Spleen (tissue), 11 donors: ENCODE measurements around the gene RAB35. TPM values are rescaled to one million over a fixed set of nuclear protein-coding genes. Genes with fewer than 3 reads are reported as not detected.

ENCODE experiments used
- DNase-seq: peaks from one replicate; pipeline ENCODE4 v3.0.0-alpha.2; 2020
- H3K27ac ChIP-seq, 8 donors: fragments of 200-600 bp; sonication (generic) in 7 of 8; 1 replicate in 4 of 8; 2 replicates in 4 of 8; pipeline versions ENCODE4 v1.5.0 to v1.8.0; 2016 to 2021; ENCODE audit warnings: inconsistent platforms in 4 of 8, mild to moderate bottlenecking in 4 of 8, moderate library complexity in 1 of 8
- H3K27me3 ChIP-seq, 7 donors: fragments of 200-600 bp; sonication (generic) in 6 of 7; replicated peaks in 1 of 7; 1 replicate in 4 of 7; 2 replicates in 3 of 7; pipeline versions ENCODE4 v1.5.0 to v1.8.0; 2016 to 2021; ENCODE audit warnings: inconsistent platforms in 3 of 7, mild to moderate bottlenecking in 1 of 7
- H3K36me3 ChIP-seq, 6 donors: fragments of 200-600 bp; sonication (generic) in 5 of 6; 1 replicate in 4 of 6; 2 replicates in 2 of 6; pipeline versions ENCODE4 v1.5.0 to v1.8.0; 2016 to 2021; ENCODE audit warnings: inconsistent platforms in 2 of 6
- H3K4me1 ChIP-seq, 6 donors: fragments of 200-600 bp; sonication (generic) in 5 of 6; 1 replicate in 3 of 6; 2 replicates in 3 of 6; pipeline versions ENCODE4 v1.5.0 to v1.8.0; 2016 to 2021; ENCODE audit warnings: inconsistent platforms in 3 of 6
- H3K4me3 ChIP-seq, 8 donors: fragments of 200-600 bp; sonication (generic) in 7 of 8; 1 replicate in 4 of 8; 2 replicates in 4 of 8; pipeline versions ENCODE4 v1.5.0 to v1.8.0; 2016 to 2021; ENCODE audit warnings: inconsistent platforms in 4 of 8, mild to moderate bottlenecking in 4 of 8, moderate library complexity in 2 of 8
- H3K9me3 ChIP-seq, 8 donors: fragments of 200-600 bp; sonication (generic) in 7 of 8; 1 replicate in 4 of 8; 2 replicates in 4 of 8; pipeline versions ENCODE4 v1.5.0 to v1.8.0; 2016 to 2021; ENCODE audit warnings: inconsistent platforms in 4 of 8
- CTCF ChIP-seq, 11 experiments: fragments of 200-600 bp in 7 of 11; fragments of 450-650 bp in 4 of 11; sonication (generic) in 4 of 11; IDR thresholded peaks in 8 of 11; conservative IDR thresholded peaks in 3 of 11; 1 replicate in 7 of 11; 2 replicates in 4 of 11; pipeline versions ENCODE4 v1.4.0 to v1.8.0; 2016 to 2021; ENCODE audit warnings: antibody characterized with exemption in 11 of 11, inconsistent platforms in 4 of 11, mild to moderate bottlenecking in 1 of 11
- POLR2A ChIP-seq, 3 donors: fragments of 450-650 bp; IDR thresholded peaks; one replicate each; pipeline ENCODE4 v1.5.1; 2017; ENCODE audit warnings: antibody characterized with exemption in 3 of 3, mild to moderate bottlenecking in 1 of 3
- POLR2AphosphoS5 ChIP-seq, 3 donors: sonication (generic); formaldehyde crosslinking; IDR thresholded peaks; one replicate each; pipeline ENCODE4 v1.5.1; 2017; ENCODE audit warnings: antibody characterized with exemption in 3 of 3
- WGBS, 5 donors: extraction: QIAGEN DNeasy Blood & Tissue Kit in 3 of 5; methylation state at CpG; one replicate each; pipeline versions ENCODE4 v1.1.5 to v1.1.7; 2013 to 2018; 5-methylcytosine and 5-hydroxymethylcytosine counted together
- intact Hi-C: fragments of 100-400 bp; cut with DNase I; formaldehyde crosslinking; loops from one replicate; pipeline ENCODE4 v1.15.0; 2023; ENCODE audit warnings: low total_unique reads
- polyA plus RNA-seq, 3 donors: library from polyadenylated mRNA; stranded (reverse); fragments of 200-250 nt; gene quantifications; one replicate each; pipeline ENCODE4 v1.2.1, GENCODE V29; 2013
- total RNA-seq, 7 donors: library from RNA; depleted of rRNA in 3 of 7; stranded (reverse); fragments of >200 nt in 3 of 7; fragmentation: NEBNext Ultra II Directional in 4 of 7; extraction: Animal tissue kit (Norgen Biotek cat#: 25700) in 4 of 7; gene quantifications; one replicate each; pipeline versions ENCODE4 v1.1.0 to v1.2.1, GENCODE V29; 2016 to 2021
- donor health status: healthy with polysubstance abuse.
- donor health status: DM: no; HTN: no; CAD: no; lungs with moderate emphysema.
- donor health status: DM: no; HTN: no; CAD: no.
- donor health status: Bipolar disorder and iron deficiency.
- donor health status: healthy.
- donor health status: DM: no; HTN: no; CAD: no.
- donor health status: DM: yes; HTN: yes; CAD: no.

Gene RAB35
- total and polyA plus RNA-seq, 10 donors: 14.8 to 69.8 (median 40.1) TPM

- WGBS, 5 donors: 91 to 97% (median 95%) methylated on average over 8 to 14 of the region's 14 CpGs
- intact Hi-C loops: no loop called here
- H3K27ac ChIP-seq: no peak overlapping the region
- no peak for DNase-seq
- peaks cover 12 to 100% (median 100%) of the 10 kb centered on the region in 6 donors for H3K36me3 ChIP-seq
- TF ChIP-seq CTCF (IDR thresholded peaks at IDR 0.05 in 8 of 11, conservative IDR thresholded peaks at IDR 0.05 in 3 of 11) (no peak), POLR2AphosphoS5 (IDR thresholded peaks at IDR 0.05) (peak in 1 of 3 donors; percentile 24), POLR2A (IDR thresholded peaks at IDR 0.05) (no peak)
- H3K27me3 ChIP-seq: no peaks in the 10 kb centered on the region
- H3K4me3 ChIP-seq: no peak overlapping the region
- no peaks in the 10 kb centered on the region for H3K9me3 ChIP-seq
- no peaks in the 10 kb centered on the region for H3K4me1 ChIP-seq
Observed at GRCh38 chr12:120142231-120142877, 25.8 kb upstream of the RAB35 start.

- 95 to 99% (median 96%) methylated on average over 6 of the region's 6 CpGs for WGBS, 5 donors
- H3K4me3 ChIP-seq: no peak overlapping the region
- H3K27me3 ChIP-seq: no peaks in the 10 kb centered on the region
- no peak overlapping the region for H3K27ac ChIP-seq
- no peaks in the 10 kb centered on the region for H3K9me3 ChIP-seq
- H3K36me3 ChIP-seq: peaks cover 9 to 100% (median 100%) of the 10 kb centered on the region in 6 donors
- no peak for DNase-seq
- no peaks in the 10 kb centered on the region for H3K4me1 ChIP-seq
- intact Hi-C loops: no loop called here
- TF ChIP-seq POLR2AphosphoS5 (IDR thresholded peaks at IDR 0.05): no peak
- no peak for TF ChIP-seq CTCF (IDR thresholded peaks at IDR 0.05 in 8 of 11, conservative IDR thresholded peaks at IDR 0.05 in 3 of 11)
- no peak for TF ChIP-seq POLR2A (IDR thresholded peaks at IDR 0.05)
Observed at GRCh38 chr12:120141336-120141735, 24.8 kb upstream of the RAB35 start.

GRCh38 chr12:120140603-120141002, 24.1 kb upstream of the RAB35 start:
- TF ChIP-seq CTCF (IDR thresholded peaks at IDR 0.05 in 8 of 11, conservative IDR thresholded peaks at IDR 0.05 in 3 of 11) (no peak), POLR2A (IDR thresholded peaks at IDR 0.05) (no peak), POLR2AphosphoS5 (IDR thresholded peaks at IDR 0.05) (peak in 1 of 3 donors; percentile 8)
- Histone ChIP-seq H3K36me3 (peaks cover 9 to 100% (median 100%) of the 10 kb centered on the region in 6 donors), H3K9me3 (no peaks in the 10 kb centered on the region), H3K4me3 (no peak overlapping the region), H3K27ac (no peak overlapping the region), H3K4me1 (no peaks in the 10 kb centered on the region), H3K27me3 (no peaks in the 10 kb centered on the region)
- WGBS, 5 donors: 90 to 99% (median 95%) methylated on average over 6 to 9 of the region's 9 CpGs
- DNase-seq: no peak
- intact Hi-C loops: no loop called here

GRCh38 chr12:120139958-120140357, 23.4 kb upstream of the RAB35 start:
- H3K27me3 ChIP-seq: no peaks in the 10 kb centered on the region
- 83 to 91% (median 90%) methylated on average over 5 of the region's 5 CpGs for WGBS, 5 donors
- intact Hi-C loops: no loop called here
- H3K4me1 ChIP-seq: no peaks in the 10 kb centered on the region
- H3K4me3 ChIP-seq: no peak overlapping the region
- no peak for DNase-seq
- H3K36me3 ChIP-seq: peaks cover 9 to 100% (median 100%) of the 10 kb centered on the region in 6 donors
- H3K27ac ChIP-seq: no peak overlapping the region
- TF ChIP-seq POLR2AphosphoS5 (IDR thresholded peaks at IDR 0.05) (no peak), POLR2A (IDR thresholded peaks at IDR 0.05) (no peak), CTCF (IDR thresholded peaks at IDR 0.05 in 8 of 11, conservative IDR thresholded peaks at IDR 0.05 in 3 of 11) (no peak)
- H3K9me3 ChIP-seq: no peaks in the 10 kb centered on the region
